Renal cortical epithelial cell (primary cell): Measurements from ENCODE around the gene WNT5A. TPM values are rescaled to one million over a fixed set of nuclear protein-coding genes. Genes with fewer than 3 reads are reported as not detected.

Experiments used
- DNase-seq: peaks from one replicate; pipeline ENCODE4 v3.0.0-alpha.2; 2011; ENCODE audit warnings: low read depth
- total RNA-seq: library from RNA; depleted of rRNA; stranded (reverse); fragments of >200 nt; gene quantifications from 2 replicates; pipeline ENCODE4 v1.2.3, GENCODE V29; 2014

Gene WNT5A
- total RNA-seq, 1 donor from 2014 or later: 32.2 TPM

DNA sequence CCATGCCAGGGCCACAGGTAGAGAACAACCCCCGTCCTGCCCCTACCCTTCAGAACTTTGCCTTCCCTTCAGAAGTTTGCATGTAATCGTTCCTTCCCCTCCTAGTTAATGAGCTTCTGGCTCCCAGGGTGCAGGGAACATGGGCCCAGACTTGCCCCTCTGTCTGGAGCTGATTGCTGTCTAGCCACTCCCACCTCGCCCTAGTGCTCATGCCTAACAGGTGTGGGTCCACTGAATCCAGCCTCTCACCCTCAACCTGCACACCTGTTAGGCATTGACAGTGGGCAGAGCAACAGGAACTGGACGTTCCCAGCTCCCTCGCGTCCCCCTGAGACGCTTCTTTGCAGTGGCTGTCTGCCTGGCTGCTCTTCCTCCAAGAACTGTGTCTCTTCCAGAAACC, 40.3 kb downstream of the WNT5A start:
- DNase-seq: no peak

DNA sequence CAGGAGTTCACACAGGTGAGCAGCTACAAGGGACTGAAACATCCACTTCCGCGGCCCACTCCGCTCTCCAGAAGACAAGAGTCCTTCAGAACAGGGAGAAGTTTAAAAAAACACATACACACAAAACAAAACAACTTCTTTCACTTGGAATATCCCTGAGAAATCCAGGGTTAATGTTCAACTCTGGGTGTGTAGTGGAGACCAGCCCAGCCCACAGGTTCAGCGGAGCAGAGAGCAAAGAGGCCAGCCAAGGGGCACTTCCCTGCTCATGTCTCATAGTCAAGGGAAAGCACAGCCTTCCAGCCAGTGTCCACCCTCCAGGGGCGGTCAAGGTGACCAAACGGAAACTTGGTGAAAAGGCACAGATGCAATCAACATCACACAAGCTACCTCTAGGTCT, 41.6 kb downstream of the WNT5A start:
- peak; percentile 98 for DNase-seq

DNA sequence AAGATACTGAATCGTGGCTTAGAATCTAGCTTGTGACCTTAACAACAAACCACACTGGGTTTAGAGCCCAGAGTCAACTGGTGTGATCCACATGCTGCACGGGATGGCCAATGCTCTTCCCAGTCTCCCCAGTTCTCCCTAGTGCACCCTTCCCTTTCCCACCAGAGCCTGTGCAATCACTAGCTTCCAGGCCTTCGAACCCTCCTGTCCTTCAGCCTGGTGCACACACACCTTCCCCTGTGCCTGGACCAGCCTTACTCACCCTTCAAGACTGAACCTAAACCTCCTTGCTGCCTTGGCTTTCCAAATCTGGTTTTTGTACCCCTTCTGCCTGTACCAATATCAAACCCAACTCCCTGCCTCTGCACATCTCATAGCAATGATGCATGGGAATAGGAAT, 43.8 kb downstream of the WNT5A start:
- DNase-seq: no peak

DNA sequence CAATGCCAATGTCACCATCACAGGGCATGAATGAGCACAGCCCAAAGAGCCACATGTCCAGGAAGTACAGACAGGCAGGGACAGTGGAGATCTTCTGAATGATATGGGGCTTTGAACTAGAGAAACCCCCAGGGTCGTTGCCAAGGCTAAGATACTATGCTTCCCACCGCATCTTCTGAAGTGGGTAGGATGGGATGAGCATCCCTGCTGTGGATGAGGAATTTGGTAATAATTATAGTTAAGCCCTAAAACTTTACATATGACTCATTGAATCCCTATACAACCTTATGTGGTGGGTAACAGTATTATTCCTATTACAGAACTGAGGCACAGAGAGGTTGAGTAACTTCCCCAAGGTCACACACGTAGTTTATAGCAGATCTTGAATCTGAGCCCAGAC, 44.2 kb downstream of the WNT5A start:
- DNase-seq: no peak

DNA sequence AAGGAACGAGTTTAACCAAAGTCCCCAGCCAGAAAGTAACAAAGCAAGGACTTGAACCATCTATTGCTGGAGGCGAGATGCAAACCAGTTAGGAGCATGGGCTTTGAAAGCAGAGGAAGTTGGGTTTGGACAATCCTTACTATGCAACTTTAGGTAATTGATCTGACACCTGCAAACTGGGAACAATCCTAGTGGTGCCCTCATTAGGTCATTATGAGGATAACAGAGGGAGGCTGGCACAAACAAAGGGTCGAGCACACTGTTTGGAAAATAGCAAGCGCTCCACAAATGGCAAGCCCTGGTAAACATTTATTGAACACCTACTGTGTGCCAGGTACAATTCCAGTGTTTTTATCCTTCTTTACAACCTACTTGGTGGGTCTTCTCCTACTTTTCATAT, 45.6 kb downstream of the WNT5A start:
- no peak for DNase-seq

DNA sequence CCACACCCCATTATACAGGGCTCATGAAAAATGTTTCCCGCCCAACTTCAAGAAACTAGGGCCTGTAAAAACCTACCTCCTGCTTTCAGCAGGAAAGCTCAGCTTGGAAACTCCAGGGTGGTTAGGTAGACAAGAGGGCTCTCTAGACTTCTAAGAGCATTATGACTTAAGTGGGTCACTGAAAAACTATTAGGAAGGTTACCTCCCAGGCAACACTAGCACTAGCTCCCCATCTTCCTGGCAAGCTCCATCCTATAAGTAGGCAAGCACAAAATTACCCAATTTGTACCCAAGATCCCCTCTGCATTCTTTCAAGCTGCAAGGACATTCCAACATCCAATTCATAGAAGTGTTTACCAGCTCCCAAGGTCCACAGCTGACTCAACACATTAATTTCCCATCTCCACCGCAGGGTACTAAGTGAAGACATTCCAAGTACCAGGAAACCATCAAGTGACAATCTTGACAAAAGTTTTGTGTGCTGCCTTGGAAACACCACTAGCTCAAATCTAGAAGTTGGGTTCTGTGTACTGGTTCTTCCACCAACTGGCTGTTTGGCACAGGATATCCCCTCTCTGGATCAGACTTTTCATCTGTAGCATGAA, 46.9 kb downstream of the WNT5A start:
- peak; percentile 80 for DNase-seq

DNA sequence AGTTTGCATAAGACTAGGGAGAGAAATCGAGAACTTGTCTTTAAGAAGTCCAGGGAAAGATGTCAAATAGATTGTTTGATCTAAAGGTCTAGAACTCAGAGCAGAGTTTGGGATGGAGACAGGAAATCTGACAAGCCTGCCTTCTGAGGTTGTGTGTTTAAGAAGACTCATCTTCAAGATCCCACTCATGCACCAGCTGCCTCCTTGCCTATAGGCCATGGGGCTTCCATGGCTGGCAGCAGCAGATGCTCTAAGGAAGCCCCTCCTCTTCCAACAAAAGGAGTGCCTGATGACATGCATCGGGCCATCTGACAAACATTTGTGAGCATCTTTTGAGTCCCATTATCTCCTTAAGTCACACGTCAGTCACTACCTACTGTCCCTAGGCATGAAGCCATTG, 47.4 kb downstream of the WNT5A start:
- no peak for DNase-seq

DNA sequence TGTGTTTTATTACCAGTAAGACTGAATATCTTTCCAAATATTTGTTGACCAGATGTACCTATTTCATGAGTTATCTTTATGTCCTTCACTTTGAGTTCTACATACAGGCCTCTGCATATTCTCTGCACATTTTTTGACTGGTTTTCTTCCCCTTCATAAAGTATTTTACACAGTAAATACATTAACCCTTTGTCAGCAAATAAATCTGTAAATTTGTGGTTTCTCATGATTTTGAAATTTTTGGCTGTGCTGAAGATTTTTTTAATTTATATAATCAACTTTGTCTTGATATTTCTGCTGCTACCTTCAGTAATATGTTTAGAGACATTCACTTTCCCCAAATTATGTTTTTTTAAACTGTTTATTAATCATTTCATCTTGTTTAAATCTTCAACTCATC, 50.5 kb downstream of the WNT5A start:
- no peak for DNase-seq

DNA sequence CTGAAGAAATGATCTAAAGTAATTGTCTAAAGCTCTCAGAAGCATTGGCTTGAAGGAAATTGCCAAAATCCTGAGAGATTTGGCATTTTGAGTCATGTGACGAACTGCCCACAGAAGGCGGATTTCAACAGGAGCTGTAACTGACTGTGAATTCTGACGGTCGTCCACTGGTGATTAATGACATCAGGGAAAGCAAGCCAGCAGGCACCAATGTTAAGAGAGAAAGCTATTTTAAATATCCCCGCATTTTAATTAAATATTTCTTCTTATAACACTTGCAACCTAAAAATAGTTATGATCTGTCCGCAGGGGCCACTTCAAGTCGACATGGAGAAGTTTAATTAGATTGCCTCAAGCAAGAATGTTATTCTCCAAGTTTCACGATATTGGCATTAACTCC, 51.6 kb downstream of the WNT5A start:
- no peak for DNase-seq

DNA sequence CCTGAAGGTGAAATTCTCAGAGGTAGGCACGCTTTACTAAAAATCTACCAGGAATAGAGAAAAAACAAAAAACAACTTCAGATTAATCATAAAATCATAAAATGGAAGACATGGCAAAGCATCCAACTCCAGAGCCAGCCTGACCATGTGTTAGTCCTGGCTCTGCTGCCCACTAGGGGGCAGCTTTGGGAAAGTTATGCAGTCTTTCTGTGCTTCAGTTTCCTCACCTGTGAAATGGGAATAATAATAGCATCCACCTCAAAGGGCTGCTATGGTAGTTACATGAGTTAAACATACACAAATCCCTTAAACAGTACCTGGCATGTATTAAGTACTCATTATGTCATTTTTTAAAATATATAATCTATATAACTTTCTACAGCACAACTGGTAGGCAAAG, 52.3 kb downstream of the WNT5A start:
- DNase-seq: peak; percentile 39

DNA sequence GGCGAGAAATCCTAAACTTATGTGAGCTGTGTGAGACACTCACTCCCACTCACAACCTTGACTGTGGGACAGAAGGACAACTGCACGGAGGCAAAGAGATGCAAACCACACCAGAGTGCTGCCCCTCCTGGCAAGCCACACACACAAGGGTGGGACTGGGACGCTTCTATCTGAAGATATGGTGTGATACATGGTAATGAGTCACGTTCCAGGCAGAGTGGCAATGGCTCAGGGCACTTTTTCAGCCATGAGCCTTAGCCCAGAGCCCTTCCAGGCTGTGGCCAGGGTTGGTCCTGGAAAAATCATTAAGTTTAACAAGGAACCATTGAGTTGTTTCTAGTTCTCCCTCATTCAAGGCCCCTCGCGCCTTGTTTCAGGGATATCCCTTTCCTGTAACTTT, 56.1 kb downstream of the WNT5A start:
- no peak for DNase-seq

DNA sequence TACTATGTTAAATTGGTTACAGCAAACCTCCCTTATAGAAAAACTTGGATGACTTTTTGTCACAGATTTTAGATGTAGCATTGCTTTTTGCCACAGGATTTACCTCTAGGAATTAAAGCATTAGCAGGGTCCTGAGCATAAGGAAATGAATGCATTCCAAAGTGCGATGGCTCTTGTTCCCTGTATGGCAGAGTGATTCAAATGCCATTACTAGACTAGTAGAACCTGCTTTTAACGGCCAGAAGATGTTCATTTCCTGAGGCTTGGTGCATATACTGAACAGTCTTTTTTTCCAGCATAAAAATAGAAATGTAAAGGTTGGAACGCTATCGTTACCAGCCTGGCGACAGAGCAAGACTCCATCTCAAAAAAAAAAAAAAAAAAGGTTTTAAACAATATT, 59.4 kb downstream of the WNT5A start:
- DNase-seq: no peak

DNA sequence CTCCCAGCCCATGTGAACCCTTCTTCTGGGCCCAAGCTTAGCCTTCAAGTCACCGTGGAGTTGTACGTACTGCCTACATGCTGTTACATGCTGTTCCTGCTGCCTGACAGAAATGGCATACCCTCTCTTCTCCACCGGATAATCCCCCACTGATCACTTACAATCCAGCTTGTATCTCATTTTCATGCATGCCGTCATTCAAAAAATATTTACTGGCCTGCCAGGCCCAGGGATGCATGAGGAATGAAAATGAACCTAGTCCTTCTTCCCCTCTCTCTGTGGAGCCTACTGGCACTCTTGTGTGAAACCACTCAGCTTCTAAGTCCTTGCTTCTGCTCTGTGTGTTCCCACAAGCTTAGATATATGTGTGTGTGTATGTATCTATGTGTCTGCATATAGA, 60.6 kb downstream of the WNT5A start:
- no peak for DNase-seq

DNA sequence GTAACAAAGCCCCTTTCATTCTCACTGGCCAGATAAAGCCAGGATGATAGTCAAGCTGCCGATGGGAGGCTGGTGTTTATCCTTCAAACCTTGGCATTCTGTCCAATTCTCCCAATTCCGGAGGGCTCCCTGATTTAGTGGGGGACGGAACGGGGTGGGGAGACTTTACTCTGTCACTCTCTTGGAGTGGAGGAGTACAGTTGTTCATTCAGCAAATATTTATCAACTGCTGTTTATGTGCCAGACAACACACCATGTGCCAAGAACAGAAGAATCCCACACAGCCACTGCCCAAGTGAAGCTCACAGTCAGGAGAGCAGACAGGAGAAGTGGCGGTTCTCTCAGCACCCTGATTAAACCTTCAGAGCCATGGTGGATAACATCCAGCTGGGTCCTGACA, 63.3 kb downstream of the WNT5A start:
- no peak for DNase-seq

DNA sequence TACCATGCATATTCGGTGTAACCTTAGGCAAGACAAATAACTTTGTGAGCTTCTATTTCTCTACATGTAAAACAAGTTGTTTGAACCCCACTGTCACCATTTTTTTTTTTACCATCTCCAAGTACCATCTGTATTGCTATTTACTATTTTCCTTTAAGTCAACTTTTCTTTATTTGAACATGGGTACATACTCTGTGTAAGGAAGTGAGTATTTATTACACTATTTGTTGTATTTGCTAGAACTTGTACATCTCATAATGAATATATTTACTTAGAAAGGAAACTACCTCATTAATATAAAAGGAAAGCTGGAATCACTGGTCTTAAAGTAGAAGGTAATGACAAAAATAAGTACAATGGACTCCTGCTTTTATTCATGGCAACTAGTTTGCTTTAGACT, 69.9 kb downstream of the WNT5A start:
- DNase-seq: no peak

DNA sequence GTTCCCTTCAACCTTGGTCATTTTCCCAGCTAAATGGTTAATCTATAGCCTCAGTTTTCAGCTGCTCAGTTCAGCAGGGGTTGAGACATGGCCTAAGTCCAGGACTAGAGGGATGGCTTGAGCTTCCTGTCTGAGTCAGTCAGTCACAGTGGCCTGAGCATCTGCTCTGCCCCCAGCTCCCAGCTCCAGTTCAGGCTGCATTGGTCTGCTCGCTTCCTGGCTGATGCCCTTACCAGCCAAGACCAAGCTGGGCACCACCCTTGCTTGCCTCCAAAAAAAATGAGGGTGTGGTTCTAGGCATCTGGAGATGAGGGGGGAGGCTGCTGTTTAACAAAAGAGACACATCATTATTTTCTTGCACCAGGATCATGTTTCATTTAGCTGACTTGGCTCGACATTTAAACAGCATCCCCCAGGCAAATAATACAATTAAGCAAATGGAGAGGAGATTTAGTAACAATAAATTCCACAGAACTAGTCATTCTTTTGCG, 70.7 kb downstream of the WNT5A start:
- DNase-seq: peak; percentile 92
